HepG2 (cell line): ENCODE data around the gene RTN4. TPM values are rescaled to one million over a fixed set of nuclear protein-coding genes. Genes with fewer than 3 reads are reported as not detected.
A peak's percentile ranks its signal among the peaks of the same experiment; 100 is the strongest.

ENCODE experiments used
- CBX5 ChIP-seq: sonication (generic); formaldehyde crosslinking; IDR thresholded peaks from 2 replicates; pipeline ENCODE4 v1.4.0; 2020; ENCODE audit warnings: missing genetic modification reagents, borderline replicate concordance
- CREB3 ChIP-seq: sonication (generic); formaldehyde crosslinking; IDR thresholded peaks from 2 replicates; pipeline ENCODE4 v1.5.0; 2020; ENCODE audit warnings: missing genetic modification reagents
- GABPA ChIP-seq, 2 experiments: IDR thresholded peaks; 2 replicates each; pipeline ENCODE4 v1.6.1; 2011 to 2016; ENCODE audit warnings: low read depth in 2 of 2, low read length in 1 of 2, missing biosample characterization in 1 of 2, missing genetic modification characterization in 1 of 2
- JUND ChIP-seq: sonication (generic); formaldehyde crosslinking; IDR thresholded peaks from 2 replicates; pipeline ENCODE4 v1.8.0; 2022; ENCODE audit warnings: mild to moderate bottlenecking, missing genetic modification reagents
- MXD1 ChIP-seq: sonication (generic); formaldehyde crosslinking; IDR thresholded peaks from 2 replicates; pipeline ENCODE4 v1.4.0; 2020; ENCODE audit warnings: mild to moderate bottlenecking, missing genetic modification reagents
- NFYB ChIP-seq: sonication (generic); formaldehyde crosslinking; IDR thresholded peaks from 2 replicates; pipeline ENCODE4 v1.4.0; 2020; ENCODE audit warnings: missing genetic modification reagents
- PHB2 ChIP-seq: fragments of 450-650 bp; IDR thresholded peaks from 2 replicates; pipeline ENCODE4 v1.6.1; 2018; ENCODE audit not compliant: partially characterized antibody
- RBFOX2 ChIP-seq: fragments of 200-400 bp; formaldehyde crosslinking; IDR thresholded peaks from 2 replicates; pipeline ENCODE4 v1.6.1; 2017; ENCODE audit warnings: low read depth, mild to moderate bottlenecking, low read length
- ZNF335 ChIP-seq: sonication (generic); formaldehyde crosslinking; IDR thresholded peaks from 2 replicates; pipeline ENCODE4 v1.4.0; 2020; ENCODE audit warnings: missing genetic modification reagents
- ZNF34 ChIP-seq: sonication (generic); formaldehyde crosslinking; IDR thresholded peaks from 2 replicates; pipeline ENCODE4 v1.4.0; 2020; ENCODE audit warnings: mild to moderate bottlenecking, missing genetic modification reagents, borderline replicate concordance
- ZNF557 ChIP-seq: sonication (generic); formaldehyde crosslinking; IDR thresholded peaks from 2 replicates; pipeline ENCODE4 v1.4.0; 2020; ENCODE audit warnings: missing genetic modification reagents
- ZNF629 ChIP-seq: sonication (generic); formaldehyde crosslinking; conservative IDR thresholded peaks from 2 replicates; pipeline ENCODE4 v1.5.0; 2020; ENCODE audit warnings: missing genetic modification reagents
- ZNF800 ChIP-seq: sonication (generic); formaldehyde crosslinking; IDR thresholded peaks from 2 replicates; pipeline ENCODE4 v1.4.0; 2020; ENCODE audit warnings: missing genetic modification reagents
- polyA plus RNA-seq, 8 experiments: library from polyadenylated mRNA; depleted of rRNA in 3 of 8; stranded (reverse) in 7 of 8; unstranded in 1 of 8; fragments of >200 nt; fragmentation: Illumina TruSeq in 4 of 8; extraction: Trizol in 4 of 8; gene quantifications; 2 replicates each; pipeline versions ENCODE4 v1.2.1 to v1.2.3, GENCODE V29; 2011 to 2016; ENCODE audit warnings: low read depth in 4 of 8, missing spikeins in 1 of 8, mixed read lengths in 1 of 8; ENCODE audit not compliant: insufficient read depth in 1 of 8
- total RNA-seq, 5 experiments: library from RNA; depleted of rRNA; stranded (reverse); fragments of >200 nt; fragmentation: Illumina TruSeq; extraction: Trizol; gene quantifications; 2 replicates each; pipeline ENCODE4 v1.2.3, GENCODE V29; 2016; ENCODE audit warnings: low read depth in 1 of 5
- TF ChIP-seq, protein P1 (sequence below): sonication (generic); formaldehyde crosslinking; IDR thresholded peaks from 2 replicates; pipeline ENCODE4 v1.5.0; 2020; ENCODE audit warnings: mild to moderate bottlenecking, missing genetic modification reagents, borderline replicate concordance
- TF ChIP-seq, protein P2 (sequence below): sonication (generic); formaldehyde crosslinking; IDR thresholded peaks from 2 replicates; pipeline ENCODE4 v1.4.0; 2020; ENCODE audit warnings: missing genetic modification reagents

Gene RTN4
- total and polyA plus RNA-seq, 2 of the 13 experiments (the other 11 are each of a cell fraction or from before 2014, with no cell fraction given) = 98.4 to 133 TPM

DNA sequence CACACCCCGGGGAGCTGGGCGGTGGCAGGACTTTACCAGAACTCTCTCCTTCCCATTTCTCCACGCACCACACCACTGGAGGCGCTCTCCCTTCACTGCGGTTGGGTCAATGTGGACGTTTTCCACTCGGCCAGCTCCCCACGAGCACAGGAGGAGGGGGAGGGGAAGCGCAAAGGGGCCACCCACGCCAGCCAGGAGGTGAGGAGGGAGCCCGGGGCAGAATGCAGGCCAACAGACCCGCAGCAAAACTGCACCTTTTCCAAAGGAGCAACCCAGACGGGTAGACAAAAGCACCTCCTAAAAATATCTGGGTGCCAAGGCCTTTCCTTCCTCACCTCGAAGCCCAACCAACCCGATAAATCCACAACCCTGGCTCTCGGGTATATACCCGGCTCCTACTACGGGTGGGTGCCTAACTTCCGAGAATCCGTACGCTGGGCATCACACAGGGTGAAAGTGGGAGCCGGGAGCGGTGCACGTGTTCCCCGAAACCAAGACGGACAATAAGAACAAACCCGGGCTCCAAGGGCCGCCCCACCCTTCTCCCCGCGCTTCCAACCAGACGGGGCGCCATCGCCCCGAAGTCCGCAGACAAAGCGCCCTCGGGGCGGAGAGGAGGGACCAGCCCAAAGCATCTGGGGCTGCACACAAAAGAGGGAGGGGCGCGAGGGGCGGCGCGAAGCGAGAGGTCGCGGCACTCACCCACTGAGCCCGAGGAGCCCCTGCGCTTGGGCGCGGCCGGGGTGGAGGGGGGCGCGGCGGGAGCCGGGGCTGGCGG lies 1.0 kb downstream of the RTN4 start (continued):
- TF ChIP-seq ZNF34 (no peak), CBX5 (CRISPR knock-in tag) (peak; percentile 87; the same call in 1 of the 2 replicates), PHB2 (no peak), ZNF629 (CRISPR knock-in tag) (peak; percentile 56; the same call in 1 of the 2 replicates), JUND (CRISPR knock-in tag) (no peak), ZNF335 (CRISPR knock-in tag) (0 out of 2 replicates have a peak, but pooled peaks have one; percentile 72), GABPA (IDR thresholded peaks at IDR 0.05; ENCODE audit: low read depth, low read length) (no peak), GABPA (CRISPR knock-in tag; IDR thresholded peaks at IDR 0.05; ENCODE audit: low read depth) (peak; percentile 37; the same call in 1 of the 2 replicates), NFYB (CRISPR knock-in tag) (no peak), RBFOX2 (0 out of 2 replicates have a peak, but pooled peaks have one; percentile 41), ZNF557 (CRISPR knock-in tag) (no peak), CREB3 (CRISPR knock-in tag) (no peak), MXD1 (peak; percentile 64), ZNF800 (peak; percentile 77)
- TF ChIP-seq, protein P1, sequence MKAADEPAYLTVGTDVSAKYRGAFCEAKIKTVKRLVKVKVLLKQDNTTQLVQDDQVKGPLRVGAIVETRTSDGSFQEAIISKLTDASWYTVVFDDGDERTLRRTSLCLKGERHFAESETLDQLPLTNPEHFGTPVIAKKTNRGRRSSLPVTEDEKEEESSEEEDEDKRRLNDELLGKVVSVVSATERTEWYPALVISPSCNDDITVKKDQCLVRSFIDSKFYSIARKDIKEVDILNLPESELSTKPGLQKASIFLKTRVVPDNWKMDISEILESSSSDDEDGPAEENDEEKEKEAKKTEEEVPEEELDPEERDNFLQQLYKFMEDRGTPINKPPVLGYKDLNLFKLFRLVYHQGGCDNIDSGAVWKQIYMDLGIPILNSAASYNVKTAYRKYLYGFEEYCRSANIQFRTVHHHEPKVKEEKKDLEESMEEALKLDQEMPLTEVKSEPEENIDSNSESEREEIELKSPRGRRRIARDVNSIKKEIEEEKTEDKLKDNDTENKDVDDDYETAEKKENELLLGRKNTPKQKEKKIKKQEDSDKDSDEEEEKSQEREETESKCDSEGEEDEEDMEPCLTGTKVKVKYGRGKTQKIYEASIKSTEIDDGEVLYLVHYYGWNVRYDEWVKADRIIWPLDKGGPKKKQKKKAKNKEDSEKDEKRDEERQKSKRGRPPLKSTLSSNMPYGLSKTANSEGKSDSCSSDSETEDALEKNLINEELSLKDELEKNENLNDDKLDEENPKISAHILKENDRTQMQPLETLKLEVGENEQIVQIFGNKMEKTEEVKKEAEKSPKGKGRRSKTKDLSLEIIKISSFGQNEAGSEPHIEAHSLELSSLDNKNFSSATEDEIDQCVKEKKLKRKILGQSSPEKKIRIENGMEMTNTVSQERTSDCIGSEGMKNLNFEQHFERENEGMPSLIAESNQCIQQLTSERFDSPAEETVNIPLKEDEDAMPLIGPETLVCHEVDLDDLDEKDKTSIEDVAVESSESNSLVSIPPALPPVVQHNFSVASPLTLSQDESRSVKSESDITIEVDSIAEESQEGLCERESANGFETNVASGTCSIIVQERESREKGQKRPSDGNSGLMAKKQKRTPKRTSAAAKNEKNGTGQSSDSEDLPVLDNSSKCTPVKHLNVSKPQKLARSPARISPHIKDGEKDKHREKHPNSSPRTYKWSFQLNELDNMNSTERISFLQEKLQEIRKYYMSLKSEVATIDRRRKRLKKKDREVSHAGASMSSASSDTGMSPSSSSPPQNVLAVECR (CRISPR knock-in tag) = peak; percentile 80
- TF ChIP-seq, protein P2, sequence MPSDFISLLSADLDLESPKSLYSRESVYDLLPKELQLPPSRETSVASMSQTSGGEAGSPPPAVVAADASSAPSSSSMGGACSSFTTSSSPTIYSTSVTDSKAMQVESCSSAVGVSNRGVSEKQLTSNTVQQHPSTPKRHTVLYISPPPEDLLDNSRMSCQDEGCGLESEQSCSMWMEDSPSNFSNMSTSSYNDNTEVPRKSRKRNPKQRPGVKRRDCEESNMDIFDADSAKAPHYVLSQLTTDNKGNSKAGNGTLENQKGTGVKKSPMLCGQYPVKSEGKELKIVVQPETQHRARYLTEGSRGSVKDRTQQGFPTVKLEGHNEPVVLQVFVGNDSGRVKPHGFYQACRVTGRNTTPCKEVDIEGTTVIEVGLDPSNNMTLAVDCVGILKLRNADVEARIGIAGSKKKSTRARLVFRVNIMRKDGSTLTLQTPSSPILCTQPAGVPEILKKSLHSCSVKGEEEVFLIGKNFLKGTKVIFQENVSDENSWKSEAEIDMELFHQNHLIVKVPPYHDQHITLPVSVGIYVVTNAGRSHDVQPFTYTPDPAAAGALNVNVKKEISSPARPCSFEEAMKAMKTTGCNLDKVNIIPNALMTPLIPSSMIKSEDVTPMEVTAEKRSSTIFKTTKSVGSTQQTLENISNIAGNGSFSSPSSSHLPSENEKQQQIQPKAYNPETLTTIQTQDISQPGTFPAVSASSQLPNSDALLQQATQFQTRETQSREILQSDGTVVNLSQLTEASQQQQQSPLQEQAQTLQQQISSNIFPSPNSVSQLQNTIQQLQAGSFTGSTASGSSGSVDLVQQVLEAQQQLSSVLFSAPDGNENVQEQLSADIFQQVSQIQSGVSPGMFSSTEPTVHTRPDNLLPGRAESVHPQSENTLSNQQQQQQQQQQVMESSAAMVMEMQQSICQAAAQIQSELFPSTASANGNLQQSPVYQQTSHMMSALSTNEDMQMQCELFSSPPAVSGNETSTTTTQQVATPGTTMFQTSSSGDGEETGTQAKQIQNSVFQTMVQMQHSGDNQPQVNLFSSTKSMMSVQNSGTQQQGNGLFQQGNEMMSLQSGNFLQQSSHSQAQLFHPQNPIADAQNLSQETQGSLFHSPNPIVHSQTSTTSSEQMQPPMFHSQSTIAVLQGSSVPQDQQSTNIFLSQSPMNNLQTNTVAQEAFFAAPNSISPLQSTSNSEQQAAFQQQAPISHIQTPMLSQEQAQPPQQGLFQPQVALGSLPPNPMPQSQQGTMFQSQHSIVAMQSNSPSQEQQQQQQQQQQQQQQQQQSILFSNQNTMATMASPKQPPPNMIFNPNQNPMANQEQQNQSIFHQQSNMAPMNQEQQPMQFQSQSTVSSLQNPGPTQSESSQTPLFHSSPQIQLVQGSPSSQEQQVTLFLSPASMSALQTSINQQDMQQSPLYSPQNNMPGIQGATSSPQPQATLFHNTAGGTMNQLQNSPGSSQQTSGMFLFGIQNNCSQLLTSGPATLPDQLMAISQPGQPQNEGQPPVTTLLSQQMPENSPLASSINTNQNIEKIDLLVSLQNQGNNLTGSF (CRISPR knock-in tag) = peak; percentile 69; the same call in 1 of the 2 replicates
